Gastroesophageal sphincter (tissue), 4 donors: ENCODE data around the gene CLIC3. TPM values are rescaled to one million over a fixed set of nuclear protein-coding genes. Genes with fewer than 3 reads are reported as not detected.

Experiments
- ATAC-seq: fragments of 150-250 bp; one replicate; pipeline ENCODE4 v1.9.1; 2016; ENCODE audit warnings: mild to moderate bottlenecking, moderate library complexity
- H3K27ac ChIP-seq, 4 donors: fragments of 200-600 bp; sonication (generic) in 3 of 4; 1 replicate in 3 of 4; 2 replicates in 1 of 4; pipeline ENCODE4 v1.5.1; 2016 to 2019
- H3K27me3 ChIP-seq: fragments of 200-600 bp; sonication (generic); one replicate; pipeline ENCODE4 v1.5.1; 2019
- H3K36me3 ChIP-seq, 2 donors: fragments of 200-600 bp; sonication (generic); one replicate each; pipeline ENCODE4 v1.5.1; 2019; ENCODE audit warnings: control low read depth in 1 of 2
- H3K4me1 ChIP-seq, 3 donors: fragments of 200-600 bp; sonication (generic); 1 replicate in 2 of 3; 2 replicates in 1 of 3; pipeline ENCODE4 v1.5.1; 2016 to 2019; ENCODE audit warnings: control low read depth in 2 of 3
- H3K4me3 ChIP-seq, 2 donors: fragments of 200-600 bp; sonication (generic); one replicate each; pipeline ENCODE4 v1.5.1; 2019; ENCODE audit warnings: mild to moderate bottlenecking in 1 of 2, moderate library complexity in 1 of 2
- H3K9me3 ChIP-seq, 3 donors: fragments of 200-600 bp; sonication (generic); one replicate each; pipeline ENCODE4 v1.5.1; 2017 to 2019; ENCODE audit warnings: control low read depth in 2 of 3
- CTCF ChIP-seq, 4 experiments: fragments of 200-600 bp in 2 of 4; fragments of 450-650 bp in 2 of 4; sonication (generic) in 1 of 4; IDR thresholded peaks; one replicate each; pipeline ENCODE4 v1.5.1; 2017 to 2019; ENCODE audit warnings: antibody characterized with exemption in 4 of 4, mild to moderate bottlenecking in 2 of 4, moderate library complexity in 2 of 4
- EP300 ChIP-seq: sonication (generic); formaldehyde crosslinking; IDR thresholded peaks from one replicate; pipeline ENCODE4 v1.6.1; 2017; ENCODE audit warnings: antibody characterized with exemption, mild to moderate bottlenecking
- POLR2A ChIP-seq, 2 donors: fragments of 450-650 bp; IDR thresholded peaks; one replicate each; pipeline ENCODE4 v1.6.1; 2017; ENCODE audit warnings: antibody characterized with exemption in 2 of 2, mild to moderate bottlenecking in 2 of 2, moderate library complexity in 1 of 2
- POLR2AphosphoS5 ChIP-seq: sonication (generic); formaldehyde crosslinking; IDR thresholded peaks from one replicate; pipeline ENCODE4 v1.6.1; 2017; ENCODE audit warnings: antibody characterized with exemption
- WGBS, 2 donors: methylation state at CpG; one replicate each; pipeline ENCODE4 v1.1.5; 2018; ENCODE audit warnings: low coverage in 1 of 2; 5-methylcytosine and 5-hydroxymethylcytosine counted together
- total RNA-seq, 4 donors: library from RNA; depleted of rRNA; stranded (reverse); fragments of >200 nt; gene quantifications; one replicate each; pipeline ENCODE4 v1.1.0, GENCODE V29; 2016

Gene CLIC3
- total RNA-seq, 4 donors from 2014 or later: 0.81 to 5.4 (median 2.2) TPM

GRCh38 chr9:137017071-137017470, 20.7 kb upstream of the CLIC3 start:
- WGBS, 2 donors: 96% methylated on average over 11 of the region's 28 CpGs; no CpG with 5 or more reads in 1 of the 2 donors
- Histone ChIP-seq H3K27me3 (no peaks in the 10 kb centered on the region), H3K4me1 (no peaks in the 10 kb centered on the region), H3K27ac (no peak overlapping the region), H3K36me3 (peaks cover 0 to 95% of the 10 kb centered on the region in 2 donors), H3K9me3 (no peaks in the 10 kb centered on the region), H3K4me3 (no peak overlapping the region)
- no peak for ATAC-seq
- TF ChIP-seq EP300: no peak
- no peak for TF ChIP-seq CTCF (IDR thresholded peaks at IDR 0.05)
- no peak for TF ChIP-seq POLR2AphosphoS5
- no peak for TF ChIP-seq POLR2A (IDR thresholded peaks at IDR 0.05)

GRCh38 chr9:137016436-137016835, 20.1 kb upstream of the CLIC3 start:
- no peak for TF ChIP-seq EP300
- TF ChIP-seq POLR2A (IDR thresholded peaks at IDR 0.05): no peak
- no peak for TF ChIP-seq POLR2AphosphoS5
- no peak for TF ChIP-seq CTCF (IDR thresholded peaks at IDR 0.05)
- ATAC-seq: no peak
- Histone ChIP-seq H3K4me3 (no peak overlapping the region), H3K27ac (no peak overlapping the region), H3K9me3 (no peaks in the 10 kb centered on the region), H3K36me3 (peaks cover 0 to 98% of the 10 kb centered on the region in 2 donors), H3K27me3 (no peaks in the 10 kb centered on the region), H3K4me1 (no peaks in the 10 kb centered on the region)
- WGBS, 2 donors: no CpG with 5 or more reads among the region's 16 CpGs

- ATAC-seq: no peak
- no peaks in the 10 kb centered on the region for H3K4me1 ChIP-seq
- TF ChIP-seq EP300 (no peak), POLR2AphosphoS5 (no peak), POLR2A (IDR thresholded peaks at IDR 0.05) (no peak), CTCF (IDR thresholded peaks at IDR 0.05) (no peak)
- no peaks in the 10 kb centered on the region for H3K9me3 ChIP-seq
- no peak overlapping the region for H3K4me3 ChIP-seq
- peaks cover 0 to 98% of the 10 kb centered on the region in 2 donors for H3K36me3 ChIP-seq
- no CpG with 5 or more reads among the region's 21 CpGs for WGBS, 2 donors
- no peak overlapping the region for H3K27ac ChIP-seq
- no peaks in the 10 kb centered on the region for H3K27me3 ChIP-seq
Observed at GRCh38 chr9:137015976-137016375, 19.6 kb upstream of the CLIC3 start.

- Histone ChIP-seq H3K27me3 (no peaks in the 10 kb centered on the region), H3K36me3 (peaks cover 0 to 98% of the 10 kb centered on the region in 2 donors), H3K9me3 (no peaks in the 10 kb centered on the region), H3K4me3 (no peak overlapping the region), H3K4me1 (no peaks in the 10 kb centered on the region), H3K27ac (no peak overlapping the region)
- ATAC-seq: no peak
- TF ChIP-seq EP300 (no peak), POLR2A (IDR thresholded peaks at IDR 0.05) (no peak), CTCF (IDR thresholded peaks at IDR 0.05) (no peak)
- WGBS, 2 donors: 100% methylated on average over 14 of the region's 25 CpGs; no CpG with 5 or more reads in 1 of the 2 donors
Observed at GRCh38 chr9:137015540-137015930, 19.2 kb upstream of the CLIC3 start.

GRCh38 chr9:137014776-137015539, 18.6 kb upstream of the CLIC3 start:
- TF ChIP-seq EP300 (no peak), CTCF (IDR thresholded peaks at IDR 0.05) (no peak), POLR2AphosphoS5 (no peak), POLR2A (IDR thresholded peaks at IDR 0.05) (no peak)
- H3K36me3 ChIP-seq: peaks cover 0 to 98% of the 10 kb centered on the region in 2 donors
- no peaks in the 10 kb centered on the region for H3K9me3 ChIP-seq
- H3K27me3 ChIP-seq: no peaks in the 10 kb centered on the region
- no CpG with 5 or more reads among the region's 36 CpGs for WGBS, 2 donors
- no peaks in the 10 kb centered on the region for H3K4me1 ChIP-seq
- no peak overlapping the region for H3K4me3 ChIP-seq
- no peak for ATAC-seq
- H3K27ac ChIP-seq: no peak overlapping the region
